ENCODE results near the gene TYW1B.
"Not testable (repeated sequence)": the region's sequence is repeated elsewhere in the genome, so short reads cannot be mapped to it uniquely, and the experiment has no call there.

The TYW1B gene

GRCh38 chr7:72696643-72697042, 131.4 kb downstream of the TYW1B start:
- DNase-seq: not testable (repeated sequence)

DNA sequence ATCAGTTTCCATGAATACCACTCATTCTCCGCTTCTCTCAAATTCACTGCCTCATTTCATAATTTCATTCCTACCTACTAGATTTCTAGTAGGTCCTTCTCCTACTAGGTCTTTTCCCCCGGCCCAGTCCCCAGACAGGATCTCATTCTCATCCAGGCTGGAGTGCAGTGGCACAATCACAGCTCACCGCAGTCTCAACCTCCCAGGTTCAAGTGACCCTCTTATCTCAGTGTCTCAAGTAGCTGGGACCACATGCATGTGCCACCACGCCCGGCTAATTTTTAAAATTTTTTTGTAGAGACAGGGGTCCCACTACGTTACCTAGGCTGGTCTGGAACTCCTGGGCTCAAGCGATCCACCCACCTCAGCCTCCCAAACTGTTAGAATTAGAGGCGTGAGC, 132.5 kb downstream of the TYW1B start:
- not testable (repeated sequence) for DNase-seq

DNA sequence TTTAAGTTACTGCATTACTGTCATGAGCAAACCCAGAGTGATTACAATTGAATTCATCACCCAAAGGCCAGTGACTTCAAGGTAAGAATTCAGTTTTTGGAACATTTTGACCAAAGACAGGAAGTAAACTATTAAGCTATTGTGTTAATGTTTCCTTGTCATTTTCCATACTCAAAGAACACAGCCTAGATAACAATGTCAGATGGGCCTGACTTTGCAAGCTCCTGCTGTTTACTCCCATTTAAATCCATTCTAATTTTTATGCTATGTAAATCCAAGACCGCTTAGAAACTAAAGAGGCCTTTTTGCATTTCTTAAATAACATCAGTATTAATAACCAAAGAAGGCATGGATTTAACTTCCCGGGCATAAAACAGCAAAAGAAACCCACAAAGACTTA, 136.6 kb downstream of the TYW1B start:
- not testable (repeated sequence) for DNase-seq

GRCh38 chr7:72690177-72690576, 137.8 kb downstream of the TYW1B start:
- not testable (repeated sequence) for DNase-seq

- DNase-seq: not testable (repeated sequence)
Measured at GRCh38 chr7:72689344-72689743, 138.7 kb downstream of the TYW1B start.

- not testable (repeated sequence) for DNase-seq
Measured at GRCh38 chr7:72681211-72681610, 146.8 kb downstream of the TYW1B start.

DNA sequence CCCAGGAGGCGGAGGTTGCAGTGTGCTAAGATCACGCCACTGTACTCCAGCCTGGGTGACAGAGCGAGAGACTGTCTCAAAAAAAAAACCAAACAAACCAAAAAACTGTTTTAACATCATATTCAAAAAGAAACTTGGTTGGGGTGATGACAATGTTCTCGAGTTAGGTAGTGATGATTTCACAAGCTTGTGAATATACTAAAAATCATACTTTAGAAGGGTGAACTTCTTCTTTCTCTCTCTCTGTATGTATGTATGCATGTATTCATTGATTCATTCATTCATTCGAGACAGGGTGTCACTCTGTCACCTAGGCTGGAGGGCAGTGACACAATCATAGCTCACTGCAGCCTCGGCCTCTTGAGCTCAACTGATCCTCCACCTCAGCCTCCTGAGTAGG, 151.1 kb downstream of the TYW1B start:
- DNase-seq: not testable (repeated sequence)

DNA sequence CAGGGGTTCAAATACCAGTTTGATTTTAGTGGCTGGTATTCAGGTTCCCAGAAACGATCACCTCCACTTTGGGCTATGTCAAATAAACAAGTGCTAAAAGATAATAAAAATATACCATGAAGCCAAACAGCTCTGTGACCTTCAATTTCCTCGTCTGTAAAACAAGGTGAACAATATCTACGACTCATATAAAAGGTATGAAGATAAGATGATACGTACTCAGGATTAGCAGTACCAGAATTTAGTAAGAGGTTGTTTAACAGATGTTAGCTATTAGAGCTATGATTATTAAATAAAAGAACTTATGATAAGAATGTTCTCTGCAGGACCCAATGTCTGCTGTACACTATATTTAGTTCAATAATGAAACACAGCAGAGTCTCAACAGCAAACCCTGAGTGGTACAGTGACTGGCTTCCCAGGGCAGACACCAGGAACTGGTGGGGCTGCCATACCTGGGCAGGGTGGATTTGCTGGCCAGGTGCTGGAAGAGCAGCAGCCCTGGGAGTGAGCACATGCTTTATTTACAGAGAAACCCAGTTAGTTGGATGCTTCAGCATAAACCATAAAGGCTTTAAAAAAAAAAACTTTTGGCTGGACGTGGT, 151.8 kb downstream of the TYW1B start:
- DNase-seq: not testable (repeated sequence)

DNA sequence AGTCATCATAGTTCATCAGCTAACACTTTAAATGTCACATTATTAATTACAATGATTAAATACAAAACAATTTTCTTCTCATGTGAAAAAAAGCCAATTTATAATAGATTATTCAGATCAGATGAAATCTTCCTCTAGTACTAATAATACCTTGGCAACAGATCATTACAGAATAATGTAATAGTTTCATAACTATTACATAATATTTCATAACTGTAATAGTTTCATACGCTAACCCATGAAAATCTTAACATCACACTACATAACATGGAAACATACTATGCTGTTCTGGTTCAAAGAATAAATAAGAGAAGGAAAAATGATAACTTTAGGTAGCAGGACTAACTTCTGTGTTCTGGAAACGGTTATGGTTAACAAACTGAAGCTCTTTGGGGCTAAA, 152.3 kb downstream of the TYW1B start:
- DNase-seq: not testable (repeated sequence)

- no peak for DNase-seq
Measured at GRCh38 chr7:72674394-72674793, 153.6 kb downstream of the TYW1B start.

- DNase-seq: not testable (repeated sequence)
Measured at GRCh38 chr7:72670850-72671249, 157.2 kb downstream of the TYW1B start.

DNA sequence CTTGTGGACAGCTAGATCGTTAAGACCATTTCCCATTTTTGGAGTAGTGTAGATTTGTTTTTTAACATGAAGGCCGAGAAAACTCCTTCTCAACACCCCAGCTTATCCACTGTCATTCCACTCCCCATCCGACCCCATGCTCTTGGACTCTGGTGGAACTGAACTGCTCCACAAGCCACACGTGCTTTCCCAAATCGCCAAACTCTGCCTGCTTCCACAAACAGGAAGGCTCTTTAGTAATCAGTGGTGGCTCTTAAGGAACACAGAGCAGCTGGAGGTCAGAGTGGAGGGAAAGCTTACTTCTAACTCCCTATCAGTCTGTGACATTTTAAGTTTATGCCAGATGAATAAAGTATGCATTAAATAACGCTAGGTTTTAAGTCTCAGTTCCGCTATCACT, 159.6 kb downstream of the TYW1B start:
- not testable (repeated sequence) for DNase-seq

DNA sequence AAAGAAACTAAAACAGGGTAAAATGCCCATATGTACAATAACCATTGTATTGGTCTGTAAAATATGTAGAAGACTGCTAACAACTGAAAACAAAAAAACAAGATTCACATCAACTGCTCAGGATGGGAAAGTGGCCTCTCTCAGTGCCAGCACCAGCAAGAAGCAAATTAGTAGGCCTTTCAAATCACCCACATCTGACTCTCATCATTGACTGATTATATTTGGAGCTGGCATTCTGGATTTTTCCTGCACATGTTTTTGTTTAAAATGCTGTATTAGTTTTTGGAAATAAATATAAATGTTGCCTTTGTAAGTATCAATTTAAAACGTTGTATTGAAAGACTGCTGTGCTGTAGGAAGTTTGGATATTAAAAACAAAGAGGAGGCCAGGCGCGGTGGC, 161.0 kb downstream of the TYW1B start:
- not testable (repeated sequence) for DNase-seq

DNA sequence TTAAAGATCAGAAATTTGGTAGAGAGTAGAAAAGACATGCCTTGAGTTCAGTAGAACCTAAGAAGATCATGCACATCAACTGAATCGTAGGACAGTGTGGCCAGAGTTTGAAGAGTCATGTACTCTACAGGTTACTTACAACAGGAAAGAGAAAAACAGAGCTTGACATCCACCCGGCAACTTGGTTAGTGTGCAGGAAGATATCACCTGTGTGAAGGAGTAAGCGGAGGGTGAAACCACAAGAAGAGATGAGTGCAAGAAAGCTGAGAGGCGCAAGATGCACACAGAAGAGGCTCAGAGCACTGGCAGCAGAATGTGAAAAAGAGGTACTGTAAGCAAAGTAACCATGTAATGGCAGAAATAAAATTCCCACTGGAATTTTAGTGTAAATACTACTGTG, 179.4 kb downstream of the TYW1B start:
- not testable (repeated sequence) for DNase-seq

GRCh38 chr7:72643708-72644107, 184.3 kb downstream of the TYW1B start:
- DNase-seq: not testable (repeated sequence)

DNA sequence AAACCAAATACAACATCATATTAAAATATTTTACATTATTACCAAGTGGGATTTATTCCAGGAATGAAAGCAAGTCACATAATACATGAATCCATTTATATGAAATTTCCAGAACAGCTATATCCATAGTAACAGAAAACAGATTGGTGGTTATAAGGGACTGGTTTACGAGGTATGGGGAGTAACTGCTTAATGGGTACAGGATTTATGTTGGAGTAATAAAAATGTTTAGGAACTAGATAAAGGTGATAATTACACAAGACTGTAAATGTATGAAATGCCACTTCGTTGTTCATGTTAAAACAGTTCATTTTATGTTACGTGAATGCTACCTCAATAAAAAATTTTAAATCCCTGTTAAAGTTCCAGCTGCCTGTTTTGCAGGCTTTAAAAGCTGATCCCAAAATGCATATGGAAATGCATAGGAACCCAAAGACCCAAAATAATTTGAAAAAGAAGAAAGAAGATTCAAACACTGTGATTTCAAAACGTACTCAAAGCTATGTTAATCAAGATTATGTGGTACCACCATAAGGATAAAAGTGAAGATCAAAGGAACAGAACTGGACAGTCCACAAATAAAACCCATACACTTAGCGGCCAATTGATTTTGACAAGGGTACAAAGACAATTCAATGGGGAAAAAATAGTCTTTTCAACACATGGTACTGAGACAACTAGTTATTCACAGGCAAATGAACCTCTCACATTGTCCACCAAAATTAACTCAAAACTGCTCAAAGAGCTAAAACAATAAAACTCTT, 186.3 kb downstream of the TYW1B start:
- not testable (repeated sequence) for DNase-seq

GRCh38 chr7:72640740-72641139, 187.3 kb downstream of the TYW1B start:
- DNase-seq: not testable (repeated sequence)

- DNase-seq: not testable (repeated sequence)
Measured at GRCh38 chr7:72635273-72635908, 192.6 kb downstream of the TYW1B start.

DNA sequence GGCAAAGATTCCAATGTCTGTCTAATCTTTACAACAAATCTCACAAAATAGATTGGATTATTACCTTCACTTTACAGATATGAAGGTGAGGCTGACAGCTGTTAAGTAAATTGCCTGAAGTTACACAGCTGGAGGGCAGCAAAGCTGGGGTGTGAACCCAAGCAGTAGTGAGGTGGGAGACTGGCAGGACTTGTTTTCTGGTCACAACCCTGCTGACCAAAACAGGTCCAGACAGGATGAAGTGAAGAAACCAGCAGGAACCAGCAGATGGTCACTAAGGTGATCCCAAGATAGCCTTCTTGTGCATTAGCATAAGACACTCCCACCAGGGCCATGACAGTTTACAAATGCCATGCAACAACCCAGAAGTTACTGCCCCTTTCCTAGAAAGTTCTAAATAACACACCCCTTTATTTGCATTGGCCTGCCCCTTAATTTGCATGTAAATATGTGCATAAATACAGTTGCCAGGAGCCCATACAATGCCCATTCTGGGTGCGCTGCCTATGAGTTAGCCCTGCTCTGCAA, 195.2 kb downstream of the TYW1B start:
- DNase-seq: peak; percentile 36

- not testable (repeated sequence) for DNase-seq
Measured at GRCh38 chr7:72628375-72628774, 199.6 kb downstream of the TYW1B start.

GRCh38 chr7:72626428-72627011, 201.5 kb downstream of the TYW1B start:
- not testable (repeated sequence) for DNase-seq

- DNase-seq: not testable (repeated sequence)
Measured at GRCh38 chr7:72625721-72626423, 202.1 kb downstream of the TYW1B start.

DNA sequence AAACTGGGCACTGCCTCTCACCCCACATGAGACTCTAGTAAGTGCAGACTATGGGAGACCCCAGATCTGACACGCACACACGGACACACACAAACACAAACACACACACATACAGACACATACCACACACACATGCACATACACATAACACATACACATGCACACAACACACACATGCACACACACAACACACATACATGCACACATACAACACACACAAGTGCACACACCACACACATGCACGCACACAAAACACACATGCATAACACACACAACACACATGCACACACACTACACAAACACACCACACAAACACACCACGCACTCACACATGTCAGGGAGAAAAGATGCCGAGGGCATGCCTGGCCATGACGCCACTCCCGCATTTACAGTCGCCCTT, 205.5 kb downstream of the TYW1B start:
- no peak for DNase-seq

Measured in NCI-H748 treated with DMSO at 0.1 percent for 48 hours (cell line).